Astrocyte (in vitro differentiated cells and primary cell): Measurements from ENCODE around the gene CTNND2. TPM values are rescaled to one million over a fixed set of nuclear protein-coding genes. Genes with fewer than 3 reads are reported as not detected.

Experiments
- DNase-seq: peaks from one replicate; pipeline ENCODE4 v3.0.0-alpha.2; 2010; ENCODE audit warnings: low read depth
- FAIRE-seq: peaks from 2 replicates; lab custom pipeline; 2011; peaks lifted over from hg19 to GRCh38; lab: Jason Lieb, UNC
- H2AFZ ChIP-seq: 2 replicates; pipeline ENCODE4 v1.6.0; 2012; ENCODE audit warnings: low read depth, low read length, inconsistent platforms
- H3K27ac ChIP-seq: 2 replicates; pipeline ENCODE4 v1.5.1; 2011; ENCODE audit warnings: low read depth, low read length, inconsistent platforms
- H3K27me3 ChIP-seq: 2 replicates; pipeline ENCODE4 v1.6.0; 2011; ENCODE audit warnings: low read length, inconsistent platforms; ENCODE audit not compliant: insufficient read depth
- H3K36me3 ChIP-seq: 2 replicates; pipeline ENCODE4 v1.5.1; 2011; ENCODE audit warnings: low read length, inconsistent platforms; ENCODE audit not compliant: insufficient read depth
- H3K4me1 ChIP-seq: 2 replicates; pipeline ENCODE4 v1.5.1; 2011; ENCODE audit warnings: low read length, inconsistent platforms; ENCODE audit not compliant: insufficient read depth
- H3K4me2 ChIP-seq: 2 replicates; pipeline ENCODE4 v1.6.0; 2012; ENCODE audit warnings: low read length, inconsistent platforms
- H3K4me3 ChIP-seq: 2 replicates; pipeline ENCODE4 v1.5.1; 2011; ENCODE audit warnings: low read depth, mild to moderate bottlenecking, low read length, inconsistent platforms; ENCODE audit not compliant: insufficient read depth
- H3K79me2 ChIP-seq: 2 replicates; pipeline ENCODE4 v1.6.0; 2012; ENCODE audit warnings: mild to moderate bottlenecking, low read length, inconsistent platforms; ENCODE audit not compliant: insufficient read depth
- H3K9ac ChIP-seq: 2 replicates; pipeline ENCODE4 v1.6.0; 2012; ENCODE audit warnings: mild to moderate bottlenecking, low read length, inconsistent platforms
- H3K9me3 ChIP-seq: 2 replicates; pipeline ENCODE4 v1.5.1; 2012; ENCODE audit warnings: low read depth, mild to moderate bottlenecking, low read length, inconsistent platforms; ENCODE audit not compliant: insufficient read depth
- H4K20me1 ChIP-seq: 2 replicates; pipeline ENCODE4 v1.6.0; 2012; ENCODE audit warnings: low read length, inconsistent platforms; ENCODE audit not compliant: insufficient read depth
- H3K27ac Mint-ChIP-seq: one replicate; pipeline ENCODE4 v1.8.0; 2021; ENCODE audit warnings: mild to moderate bottlenecking, mixed read lengths; ENCODE audit not compliant: unreplicated experiment
- H3K27me3 Mint-ChIP-seq: one replicate; pipeline ENCODE4 v1.8.0; 2021; ENCODE audit warnings: low read depth, mixed read lengths; ENCODE audit not compliant: unreplicated experiment
- H3K36me3 Mint-ChIP-seq: one replicate; pipeline ENCODE4 v1.8.0; 2021; ENCODE audit warnings: low read depth, mixed read lengths; ENCODE audit not compliant: unreplicated experiment
- H3K4me1 Mint-ChIP-seq: one replicate; pipeline ENCODE4 v1.8.0; 2021; ENCODE audit warnings: low read depth, mixed read lengths; ENCODE audit not compliant: unreplicated experiment
- H3K4me3 Mint-ChIP-seq: one replicate; pipeline ENCODE4 v1.8.0; 2021; ENCODE audit warnings: mild to moderate bottlenecking, moderate library complexity, mixed read lengths; ENCODE audit not compliant: unreplicated experiment
- H3K9me3 Mint-ChIP-seq: one replicate; pipeline ENCODE4 v1.8.0; 2021; ENCODE audit warnings: mild to moderate bottlenecking, mixed read lengths; ENCODE audit not compliant: unreplicated experiment
- EZH2 ChIP-seq: IDR thresholded peaks from 2 replicates; pipeline ENCODE4 v1.6.1; 2012; ENCODE audit warnings: mild to moderate bottlenecking, low read length, inconsistent platforms; ENCODE audit not compliant: insufficient read depth
- total RNA-seq: library from RNA; stranded (reverse); gene quantifications from 2 replicates; pipeline ENCODE4 v1.2.1, GENCODE V29; 2021
- TF ChIP-seq, protein P1 (sequence below): IDR thresholded peaks from 2 replicates; pipeline ENCODE4 v1.5.1; 2011; ENCODE audit warnings: low read depth, mild to moderate bottlenecking, inconsistent platforms, low read length, moderate library complexity; ENCODE audit not compliant: insufficient read depth

CTNND2 gene
- total RNA-seq, 1 donor from 2014 or later: 4.5 TPM

DNA sequence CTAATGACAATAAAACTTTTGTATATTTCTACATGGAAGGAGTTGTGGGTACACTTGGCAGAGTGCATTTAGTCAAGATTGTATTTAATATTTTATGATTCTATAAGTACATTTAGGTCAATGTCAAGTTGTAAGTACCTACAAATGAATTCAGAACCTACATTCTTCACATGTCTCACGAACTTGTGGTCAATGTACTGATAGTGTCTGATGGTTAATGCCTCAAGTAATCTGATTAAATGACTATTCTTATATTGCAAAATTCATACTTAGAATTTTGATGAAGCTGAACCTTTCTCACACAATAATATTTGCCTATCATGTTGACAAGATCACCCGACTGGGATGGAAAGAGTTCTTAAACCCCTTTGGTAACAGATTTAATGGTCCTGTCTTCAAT is 444.5 kb downstream of the CTNND2 start:
- Mint-ChIP-seq H3K27ac (no peak overlapping the region), H3K36me3 (no peaks in the 10 kb centered on the region), H3K27me3 (peaks cover 2% of the 10 kb centered on the region), H3K9me3 (peaks cover 3% of the 10 kb centered on the region), H3K4me3 (no peak overlapping the region), H3K4me1 (no peaks in the 10 kb centered on the region)
- H3K4me2 ChIP-seq: no peak overlapping the region
- DNase-seq: no peak
- H3K36me3 ChIP-seq: no peaks in the 10 kb centered on the region
- H3K9ac ChIP-seq: no peak overlapping the region
- no peak for FAIRE-seq
- no peaks in the 10 kb centered on the region for H4K20me1 ChIP-seq
- H3K27me3 ChIP-seq: no peaks in the 10 kb centered on the region
- H3K4me1 ChIP-seq: no peaks in the 10 kb centered on the region
- TF ChIP-seq EZH2: no peak
- no peaks in the 10 kb centered on the region for H3K79me2 ChIP-seq
- no peak overlapping the region for H3K4me3 ChIP-seq
- no peaks in the 10 kb centered on the region for H3K9me3 ChIP-seq
- H2AFZ ChIP-seq: no peak overlapping the region
- no peak overlapping the region for H3K27ac ChIP-seq

DNA sequence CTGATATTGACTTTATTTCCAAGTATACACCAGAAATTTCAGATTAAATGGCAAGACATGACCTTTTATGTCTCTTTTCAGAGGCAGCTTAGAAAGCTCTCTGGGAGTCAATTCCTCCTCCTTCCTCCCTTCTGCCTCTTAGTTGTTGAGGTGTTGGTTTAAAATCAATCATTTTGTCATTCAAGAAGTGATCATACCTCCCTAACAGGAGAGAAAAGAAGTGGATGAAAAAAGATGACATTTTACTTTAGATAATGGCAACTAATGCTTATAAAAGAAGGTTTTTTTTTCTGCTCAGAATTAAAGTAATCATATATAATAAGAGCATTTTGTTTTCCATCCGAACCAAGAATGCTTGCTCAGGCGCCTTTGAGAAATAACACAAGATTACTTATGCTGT is 448.7 kb downstream of the CTNND2 start:
- H3K9me3 ChIP-seq: no peaks in the 10 kb centered on the region
- Mint-ChIP-seq H3K4me1 (no peaks in the 10 kb centered on the region), H3K9me3 (no peaks in the 10 kb centered on the region), H3K36me3 (no peaks in the 10 kb centered on the region), H3K4me3 (no peak overlapping the region), H3K27ac (no peak overlapping the region), H3K27me3 (no peaks in the 10 kb centered on the region)
- H3K4me1 ChIP-seq: no peaks in the 10 kb centered on the region
- no peak overlapping the region for H2AFZ ChIP-seq
- TF ChIP-seq, protein P1, sequence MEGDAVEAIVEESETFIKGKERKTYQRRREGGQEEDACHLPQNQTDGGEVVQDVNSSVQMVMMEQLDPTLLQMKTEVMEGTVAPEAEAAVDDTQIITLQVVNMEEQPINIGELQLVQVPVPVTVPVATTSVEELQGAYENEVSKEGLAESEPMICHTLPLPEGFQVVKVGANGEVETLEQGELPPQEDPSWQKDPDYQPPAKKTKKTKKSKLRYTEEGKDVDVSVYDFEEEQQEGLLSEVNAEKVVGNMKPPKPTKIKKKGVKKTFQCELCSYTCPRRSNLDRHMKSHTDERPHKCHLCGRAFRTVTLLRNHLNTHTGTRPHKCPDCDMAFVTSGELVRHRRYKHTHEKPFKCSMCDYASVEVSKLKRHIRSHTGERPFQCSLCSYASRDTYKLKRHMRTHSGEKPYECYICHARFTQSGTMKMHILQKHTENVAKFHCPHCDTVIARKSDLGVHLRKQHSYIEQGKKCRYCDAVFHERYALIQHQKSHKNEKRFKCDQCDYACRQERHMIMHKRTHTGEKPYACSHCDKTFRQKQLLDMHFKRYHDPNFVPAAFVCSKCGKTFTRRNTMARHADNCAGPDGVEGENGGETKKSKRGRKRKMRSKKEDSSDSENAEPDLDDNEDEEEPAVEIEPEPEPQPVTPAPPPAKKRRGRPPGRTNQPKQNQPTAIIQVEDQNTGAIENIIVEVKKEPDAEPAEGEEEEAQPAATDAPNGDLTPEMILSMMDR: no peak
- no peak for TF ChIP-seq EZH2
- H4K20me1 ChIP-seq: no peaks in the 10 kb centered on the region
- H3K9ac ChIP-seq: no peak overlapping the region
- no peak overlapping the region for H3K4me3 ChIP-seq
- no peaks in the 10 kb centered on the region for H3K27me3 ChIP-seq
- DNase-seq: no peak
- H3K27ac ChIP-seq: no peak overlapping the region
- no peaks in the 10 kb centered on the region for H3K79me2 ChIP-seq
- FAIRE-seq: no peak
- no peak overlapping the region for H3K4me2 ChIP-seq
- H3K36me3 ChIP-seq: no peaks in the 10 kb centered on the region

DNA sequence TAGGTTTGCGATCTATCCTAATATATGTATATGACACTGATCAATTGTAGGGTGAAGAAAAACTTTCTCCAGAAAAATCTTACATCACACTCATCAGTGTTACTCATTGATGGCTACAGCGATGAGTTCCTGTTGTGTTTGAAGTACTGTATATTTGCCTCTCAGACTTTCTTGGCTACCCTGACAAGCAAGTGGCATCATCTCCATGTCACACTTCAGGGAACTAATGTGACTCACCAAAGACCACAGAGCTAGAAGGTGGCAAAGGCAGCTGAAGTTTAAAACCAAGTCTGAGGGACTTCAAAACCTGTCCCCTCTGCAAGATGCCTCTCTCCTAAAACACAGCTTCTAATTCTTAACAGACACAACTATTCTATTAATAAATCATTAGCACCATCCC is 451.4 kb downstream of the CTNND2 start:
- Mint-ChIP-seq H3K27me3 (no peaks in the 10 kb centered on the region), H3K4me3 (no peak overlapping the region), H3K9me3 (no peaks in the 10 kb centered on the region), H3K27ac (no peak overlapping the region), H3K4me1 (peaks cover 2% of the 10 kb centered on the region), H3K36me3 (no peaks in the 10 kb centered on the region)
- Histone ChIP-seq H3K27ac (no peak overlapping the region), H2AFZ (no peak overlapping the region), H3K9ac (no peak overlapping the region), H4K20me1 (no peaks in the 10 kb centered on the region), H3K36me3 (no peaks in the 10 kb centered on the region), H3K79me2 (no peaks in the 10 kb centered on the region), H3K9me3 (no peaks in the 10 kb centered on the region), H3K4me1 (no peaks in the 10 kb centered on the region), H3K4me3 (no peak overlapping the region), H3K27me3 (no peaks in the 10 kb centered on the region), H3K4me2 (no peak overlapping the region)
- no peak for FAIRE-seq
- no peak for DNase-seq
- TF ChIP-seq, protein P1: no peak
- no peak for TF ChIP-seq EZH2
